GM12873 (cell line): ENCODE results near the gene HRAS.

Experiments
- TF ChIP-seq, protein P1 (sequence below): IDR thresholded peaks from 2 replicates; pipeline ENCODE4 v1.5.1; 2012; ENCODE audit warnings: low read depth, mild to moderate bottlenecking, moderate library complexity, low read length, control low read depth; ENCODE audit not compliant: insufficient read depth; ENCODE audit errors: missing control alignments

The HRAS gene

DNA sequence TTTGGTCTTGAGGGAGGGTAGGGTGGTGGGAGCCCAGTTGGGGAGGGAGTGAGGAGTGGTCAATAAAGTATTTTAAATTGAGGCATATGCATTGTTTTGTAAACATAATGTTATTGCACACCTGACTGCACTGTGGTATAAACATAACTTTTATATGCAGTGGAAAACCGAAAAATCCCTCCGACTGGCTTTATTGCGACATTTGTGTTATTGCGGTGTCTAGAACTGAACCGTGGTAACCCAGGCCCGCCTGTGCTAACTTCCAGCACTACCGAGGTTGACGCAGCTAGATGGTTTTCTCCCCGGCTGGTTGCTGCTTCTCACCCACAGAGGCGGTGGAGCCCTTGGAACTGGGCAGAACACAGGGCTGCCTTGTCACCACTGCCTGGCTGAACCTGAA is 20.8 kb downstream of the HRAS start:
- TF ChIP-seq, protein P1, sequence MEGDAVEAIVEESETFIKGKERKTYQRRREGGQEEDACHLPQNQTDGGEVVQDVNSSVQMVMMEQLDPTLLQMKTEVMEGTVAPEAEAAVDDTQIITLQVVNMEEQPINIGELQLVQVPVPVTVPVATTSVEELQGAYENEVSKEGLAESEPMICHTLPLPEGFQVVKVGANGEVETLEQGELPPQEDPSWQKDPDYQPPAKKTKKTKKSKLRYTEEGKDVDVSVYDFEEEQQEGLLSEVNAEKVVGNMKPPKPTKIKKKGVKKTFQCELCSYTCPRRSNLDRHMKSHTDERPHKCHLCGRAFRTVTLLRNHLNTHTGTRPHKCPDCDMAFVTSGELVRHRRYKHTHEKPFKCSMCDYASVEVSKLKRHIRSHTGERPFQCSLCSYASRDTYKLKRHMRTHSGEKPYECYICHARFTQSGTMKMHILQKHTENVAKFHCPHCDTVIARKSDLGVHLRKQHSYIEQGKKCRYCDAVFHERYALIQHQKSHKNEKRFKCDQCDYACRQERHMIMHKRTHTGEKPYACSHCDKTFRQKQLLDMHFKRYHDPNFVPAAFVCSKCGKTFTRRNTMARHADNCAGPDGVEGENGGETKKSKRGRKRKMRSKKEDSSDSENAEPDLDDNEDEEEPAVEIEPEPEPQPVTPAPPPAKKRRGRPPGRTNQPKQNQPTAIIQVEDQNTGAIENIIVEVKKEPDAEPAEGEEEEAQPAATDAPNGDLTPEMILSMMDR = no peak

DNA sequence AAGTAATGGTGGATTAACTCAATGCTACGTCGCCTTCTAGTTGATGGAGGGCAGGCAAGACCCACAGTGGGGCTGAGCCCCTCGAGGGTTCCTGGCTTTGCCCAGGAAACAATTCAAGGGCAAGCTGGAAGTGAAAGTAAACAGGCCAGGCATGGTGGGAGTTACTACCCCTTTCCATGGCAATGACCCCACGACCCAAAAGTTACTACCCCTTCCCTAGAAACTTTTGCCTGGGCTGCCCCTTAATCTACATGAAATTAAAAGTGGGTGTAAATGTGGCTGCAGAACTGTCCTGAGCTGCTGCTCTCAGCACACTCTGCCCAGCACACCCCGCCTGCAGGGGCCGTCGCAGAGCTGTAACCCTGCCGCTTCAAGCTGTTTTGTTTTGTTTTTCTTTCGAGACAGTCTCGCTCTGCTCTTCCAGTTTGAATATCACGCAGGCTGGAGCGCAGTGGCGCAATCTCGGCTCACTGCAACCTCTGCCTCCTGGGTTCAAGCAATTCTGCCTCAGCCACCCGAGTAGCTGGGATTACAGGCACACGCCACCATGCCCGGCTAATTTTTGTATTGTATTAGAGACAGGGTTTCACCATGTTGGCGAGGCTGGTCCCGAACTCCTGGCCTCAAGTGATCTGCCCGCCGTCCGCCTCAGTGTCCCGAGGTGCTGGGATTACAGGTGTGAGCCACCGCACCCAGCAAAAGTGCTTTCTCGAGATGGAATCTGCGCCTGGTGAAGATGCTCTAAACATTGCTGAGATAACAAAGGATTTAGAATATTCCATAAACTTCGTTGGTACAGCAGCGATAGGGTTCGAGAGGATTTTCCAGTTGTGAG is 22.4 kb downstream of the HRAS start:
- TF ChIP-seq, protein P1 = no peak

DNA sequence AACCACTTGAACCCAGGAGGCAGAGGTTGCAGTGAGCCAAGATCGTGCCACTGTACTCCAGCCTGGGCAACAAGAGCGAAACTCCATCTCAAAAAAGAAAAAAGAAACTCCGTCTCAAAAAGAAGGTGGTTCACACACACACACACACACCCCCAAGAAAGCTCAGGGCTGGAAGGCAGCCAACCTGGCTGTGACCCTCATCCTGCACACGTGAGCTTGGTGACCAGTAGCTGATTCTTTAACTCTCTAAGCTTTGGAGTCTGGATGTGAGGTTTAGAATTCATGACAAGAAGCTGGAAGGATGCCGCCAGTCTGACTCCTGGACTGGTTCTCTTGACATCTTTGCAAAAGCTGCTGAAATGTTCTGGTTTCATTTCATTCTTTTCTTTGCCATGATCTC is 26.4 kb downstream of the HRAS start:
- TF ChIP-seq, protein P1 = no peak

DNA sequence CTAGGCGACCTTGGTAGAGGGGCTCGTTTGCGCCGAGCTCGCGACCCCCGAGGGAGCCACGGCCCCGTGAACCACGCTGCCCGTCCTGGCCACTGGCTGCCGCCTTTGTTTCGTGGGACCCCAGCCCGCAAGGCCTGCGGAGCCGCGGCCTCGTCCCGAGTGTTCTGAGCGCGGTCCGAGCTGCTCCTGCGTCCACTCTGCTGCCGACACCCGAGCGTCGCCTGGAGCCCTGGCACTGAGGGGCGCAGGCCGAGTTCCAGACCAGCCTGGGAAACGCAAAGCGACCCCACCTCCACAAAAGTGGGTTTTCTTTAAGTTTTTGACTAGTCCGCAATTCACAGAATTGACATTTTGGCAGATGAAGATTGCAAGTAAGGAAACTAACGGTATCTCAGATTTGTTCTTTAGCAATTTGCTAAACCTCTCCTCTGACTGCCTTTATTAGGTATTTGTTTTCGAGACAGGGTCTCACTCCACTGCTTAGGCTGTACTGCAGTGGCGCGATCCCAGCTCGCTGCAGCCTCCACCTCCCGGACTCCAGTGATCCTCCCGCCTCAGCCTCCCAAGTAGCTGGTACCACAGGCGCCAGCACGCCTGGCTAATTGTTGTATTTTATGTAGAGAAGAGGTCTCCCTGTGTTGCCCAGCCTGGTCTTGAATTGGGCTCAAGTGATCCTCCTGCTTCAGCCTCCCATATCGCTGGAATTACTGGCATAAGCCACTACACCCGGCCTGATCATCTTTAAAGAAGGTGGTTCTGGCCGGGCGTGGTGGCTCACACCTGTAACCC is 27.5 kb downstream of the HRAS start:
- TF ChIP-seq, protein P1 = no peak

DNA sequence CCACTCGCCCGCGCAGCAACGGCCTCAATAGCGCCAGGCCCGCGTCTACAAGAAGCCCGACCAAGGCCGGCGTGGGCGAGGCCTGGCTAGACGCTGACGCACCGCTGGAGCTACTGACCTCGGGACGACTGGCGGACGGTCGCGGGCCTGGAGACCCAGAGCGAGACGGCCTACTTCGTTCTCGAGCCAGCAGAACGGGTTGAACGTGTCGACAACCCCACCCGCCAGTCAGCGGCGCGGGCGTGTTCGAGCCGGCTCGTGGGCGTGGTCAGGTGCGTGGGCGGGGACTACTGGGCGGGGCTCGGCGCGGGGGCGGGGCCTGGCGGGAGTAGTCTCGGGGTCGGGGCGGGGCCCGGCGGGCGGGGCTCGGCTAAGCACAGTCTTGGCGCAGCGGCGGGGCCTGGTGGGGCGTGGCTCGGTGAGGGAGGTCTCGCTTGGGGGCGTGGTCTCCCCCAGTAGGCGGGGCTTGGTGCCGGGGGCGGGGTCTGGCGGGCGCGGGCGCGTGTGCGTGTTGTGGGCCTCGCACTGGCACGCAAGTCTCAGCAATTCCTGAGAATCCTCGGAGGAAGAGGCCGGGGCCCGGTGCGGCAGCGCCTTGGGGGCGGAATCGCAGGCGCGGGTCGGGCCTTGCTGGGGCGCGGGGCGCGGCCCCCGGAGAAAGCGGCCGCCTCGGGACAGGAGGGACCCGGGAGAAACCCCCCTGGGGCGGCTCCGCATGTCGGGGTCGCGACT is 28.2 kb downstream of the HRAS start, which contains the start of gene RNH1:
TSS of gene RNH1 (minus strand) at position 248 of the 732 bp plus-strand sequence. CDS start 5,080 bp downstream, outside the sequence.
- TF ChIP-seq, protein P1 = no peak

DNA sequence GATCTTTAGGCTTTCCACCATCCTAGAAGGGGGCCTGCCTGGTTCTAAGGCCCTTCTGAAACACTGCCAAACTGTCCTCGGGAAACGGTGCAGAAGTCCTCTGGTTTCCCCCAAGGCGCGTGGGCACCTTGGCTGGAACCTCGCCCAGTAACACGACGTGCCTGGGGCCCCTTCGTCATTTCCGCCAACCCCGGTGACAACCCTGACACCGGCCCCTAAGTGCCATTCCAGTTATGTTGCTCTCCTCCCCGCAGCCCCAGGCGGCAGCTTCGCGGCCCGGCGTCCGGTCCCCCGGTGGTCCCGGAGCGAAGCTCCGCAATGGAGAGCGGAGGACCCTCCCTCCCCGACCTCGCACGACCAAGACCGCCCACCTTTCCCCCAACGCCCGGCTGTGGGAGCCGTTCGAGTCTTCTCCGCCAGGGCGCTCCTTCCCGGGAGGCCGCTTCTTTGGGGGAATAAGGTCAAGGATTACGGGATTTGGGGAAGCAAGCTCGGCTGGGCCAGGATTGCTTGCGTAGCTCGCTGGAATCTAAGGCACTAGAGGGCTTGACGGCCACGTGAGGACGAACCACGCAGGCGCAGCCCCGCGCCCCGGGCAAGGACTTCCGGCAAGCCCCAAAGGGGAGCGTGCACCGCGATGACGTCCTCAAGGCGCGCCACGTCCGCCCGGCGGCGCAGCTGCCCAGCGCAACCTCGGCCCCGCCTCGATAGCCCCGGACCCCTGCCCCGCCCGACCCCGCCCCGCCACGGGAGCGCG is 29.0 kb downstream of the HRAS start:
- TF ChIP-seq, protein P1 = no peak
